H1 (cell line): ENCODE results near the gene MACF1. TPM values are rescaled to one million over a fixed set of nuclear protein-coding genes. Genes with fewer than 3 reads are reported as not detected.

ENCODE experiments used
- CEBPB ChIP-seq: IDR thresholded peaks from 2 replicates; pipeline ENCODE4 v1.6.1; 2012; ENCODE audit warnings: low read depth, low read length
- KDM5A ChIP-seq: fragments of 200-600 bp; IDR thresholded peaks from 2 replicates; pipeline ENCODE4 v1.7.1; 2012; ENCODE audit warnings: mild to moderate bottlenecking, low read length, inconsistent platforms, mixed read lengths
- SP4 ChIP-seq: IDR thresholded peaks from 2 replicates; pipeline ENCODE4 v1.6.1; 2012; ENCODE audit warnings: low read length, inconsistent platforms
- SUZ12 ChIP-seq: fragments of 200-600 bp; sonication (generic); IDR thresholded peaks from 2 replicates; pipeline ENCODE4 v1.6.1; 2012; ENCODE audit warnings: mild to moderate bottlenecking, inconsistent platforms, low read length, moderate library complexity, mixed read lengths
- polyA plus RNA-seq, 7 experiments: library from polyadenylated mRNA; depleted of rRNA in 3 of 7; stranded (reverse) in 5 of 7; unstranded in 2 of 7; fragments of >200 nt in 5 of 7; fragments of 200-250 nt in 2 of 7; gene quantifications; 1 replicate in 5 of 7; 2 replicates in 1 of 7; 4 replicates in 1 of 7; pipeline versions ENCODE4 v1.2.1 to v1.2.3, GENCODE V29; 2011 to 2013; ENCODE audit warnings: missing spikeins in 2 of 7, mixed read lengths in 2 of 7
- total RNA-seq: library from RNA; stranded (reverse); fragmentation: NEBNext Ultra II Directional; extraction: Animal tissue kit (Norgen Biotek cat#: 25700); gene quantifications from 2 replicates; pipeline ENCODE4 v1.2.1, GENCODE V29; 2021

The MACF1 gene
- total and polyA plus RNA-seq, 2 of the 8 experiments (the other 6 are each of a cell fraction or from before 2014, with no cell fraction given) = 59.8 to 285 TPM

GRCh38 chr1:39335216-39335615 is 130.7 kb downstream of the MACF1 start (continued):
- TF ChIP-seq SUZ12 = no peak
- TF ChIP-seq CEBPB = no peak
- TF ChIP-seq SP4 = no peak
- TF ChIP-seq KDM5A = no peak
